HepG2 (cell line): ENCODE measurements around the gene COASY. TPM values are rescaled to one million over a fixed set of nuclear protein-coding genes. Genes with fewer than 3 reads are reported as not detected.
A peak's percentile ranks its signal among the peaks of the same experiment; 100 is the strongest.

Source experiments
- ATF1 ChIP-seq: IDR thresholded peaks from 2 replicates; pipeline ENCODE4 v1.6.1; 2016; ENCODE audit warnings: mild to moderate bottlenecking, control low read depth
- CBX5 ChIP-seq: sonication (generic); formaldehyde crosslinking; IDR thresholded peaks from 2 replicates; pipeline ENCODE4 v1.4.0; 2020; ENCODE audit warnings: missing genetic modification reagents, borderline replicate concordance
- CENPT ChIP-seq: sonication (generic); formaldehyde crosslinking; IDR thresholded peaks from 2 replicates; pipeline ENCODE4 v1.8.0; 2022; ENCODE audit warnings: low read depth, mild to moderate bottlenecking, moderate library complexity, missing genetic modification reagents
- FUBP1 ChIP-seq: sonication (generic); formaldehyde crosslinking; IDR thresholded peaks from 2 replicates; pipeline ENCODE4 v1.5.1; 2020; ENCODE audit warnings: missing genetic modification reagents, mild to moderate bottlenecking, borderline replicate concordance
- MIER2 ChIP-seq: IDR thresholded peaks from 2 replicates; pipeline ENCODE4 v1.6.1; 2016; ENCODE audit warnings: missing biosample characterization, missing genetic modification reagents
- MIXL1 ChIP-seq: IDR thresholded peaks from 2 replicates; pipeline ENCODE4 v1.6.1; 2016
- MTA3 ChIP-seq: sonication (generic); formaldehyde crosslinking; IDR thresholded peaks from 2 replicates; pipeline ENCODE4 v1.4.0; 2020; ENCODE audit warnings: missing genetic modification reagents
- PHB2 ChIP-seq: fragments of 450-650 bp; IDR thresholded peaks from 2 replicates; pipeline ENCODE4 v1.6.1; 2018; ENCODE audit not compliant: partially characterized antibody
- PRDM10 ChIP-seq: sonication (generic); formaldehyde crosslinking; IDR thresholded peaks from 2 replicates; pipeline ENCODE4 v1.4.0; 2020; ENCODE audit warnings: low read depth, missing genetic modification reagents
- RFX3 ChIP-seq: IDR thresholded peaks from 2 replicates; pipeline ENCODE4 v1.6.1; 2016; ENCODE audit warnings: missing biosample characterization, missing genetic modification reagents
- SPEN ChIP-seq: sonication (generic); formaldehyde crosslinking; IDR thresholded peaks from 2 replicates; pipeline ENCODE4 v1.5.1; 2020; ENCODE audit warnings: low read depth, mild to moderate bottlenecking, missing genetic modification reagents
- ZNF10 ChIP-seq: sonication (generic); formaldehyde crosslinking; IDR thresholded peaks from 2 replicates; pipeline ENCODE4 v1.4.0; 2020; ENCODE audit warnings: mild to moderate bottlenecking, low read depth, missing genetic modification reagents, borderline replicate concordance
- ZNF207 ChIP-seq: fragments of 450-650 bp; IDR thresholded peaks from 2 replicates; pipeline ENCODE4 v1.6.1; 2016; ENCODE audit warnings: antibody characterized with exemption, borderline replicate concordance
- ZNF441 ChIP-seq: sonication (generic); formaldehyde crosslinking; IDR thresholded peaks from 2 replicates; pipeline ENCODE4 v1.7.0; 2021; ENCODE audit warnings: missing genetic modification reagents, borderline replicate concordance
- ZNF577 ChIP-seq: sonication (generic); formaldehyde crosslinking; IDR thresholded peaks from 2 replicates; pipeline ENCODE4 v1.4.0; 2020; ENCODE audit warnings: mild to moderate bottlenecking, low read depth, missing genetic modification reagents, borderline replicate concordance
- ZNF614 ChIP-seq: IDR thresholded peaks from 2 replicates; pipeline ENCODE4 v1.6.1; 2018; ENCODE audit warnings: missing biosample characterization, missing genetic modification reagents, inconsistent platforms, borderline replicate concordance
- ZNF644 ChIP-seq: IDR thresholded peaks from 2 replicates; pipeline ENCODE4 v1.6.1; 2016; ENCODE audit warnings: low read depth
- ZNF780A ChIP-seq: sonication (generic); formaldehyde crosslinking; IDR thresholded peaks from 2 replicates; pipeline ENCODE4 v1.8.0; 2022; ENCODE audit warnings: mild to moderate bottlenecking, missing genetic modification reagents, moderate library complexity
- ZNF782 ChIP-seq: sonication (generic); formaldehyde crosslinking; IDR thresholded peaks from 2 replicates; pipeline ENCODE4 v1.4.0; 2020; ENCODE audit warnings: missing genetic modification reagents, mild to moderate bottlenecking, borderline replicate concordance
- polyA plus RNA-seq, 8 experiments: library from polyadenylated mRNA; depleted of rRNA in 3 of 8; stranded (reverse) in 7 of 8; unstranded in 1 of 8; fragments of >200 nt; fragmentation: Illumina TruSeq in 4 of 8; extraction: Trizol in 4 of 8; gene quantifications; 2 replicates each; pipeline versions ENCODE4 v1.2.1 to v1.2.3, GENCODE V29; 2011 to 2016; ENCODE audit warnings: low read depth in 4 of 8, missing spikeins in 1 of 8, mixed read lengths in 1 of 8; ENCODE audit not compliant: insufficient read depth in 1 of 8
- total RNA-seq, 5 experiments: library from RNA; depleted of rRNA; stranded (reverse); fragments of >200 nt; fragmentation: Illumina TruSeq; extraction: Trizol; gene quantifications; 2 replicates each; pipeline ENCODE4 v1.2.3, GENCODE V29; 2016; ENCODE audit warnings: low read depth in 1 of 5
- TF ChIP-seq, protein P1 (sequence below): sonication (generic); formaldehyde crosslinking; IDR thresholded peaks from 2 replicates; pipeline ENCODE4 v1.5.1; 2020; ENCODE audit warnings: missing genetic modification reagents, mild to moderate bottlenecking, borderline replicate concordance
- TF ChIP-seq, protein P2 (sequence below): sonication (generic); formaldehyde crosslinking; IDR thresholded peaks from 2 replicates; pipeline ENCODE4 v1.4.0; 2020; ENCODE audit warnings: mild to moderate bottlenecking, missing genetic modification reagents
- TF ChIP-seq, protein P3 (sequence below): sonication (generic); formaldehyde crosslinking; IDR thresholded peaks from 2 replicates; pipeline ENCODE4 v1.8.0; 2022; ENCODE audit warnings: mild to moderate bottlenecking, missing genetic modification reagents, moderate library complexity

COASY gene
- total and polyA plus RNA-seq, 2 of the 13 experiments (the other 11 are each of a cell fraction or from before 2014, with no cell fraction given) = 90.7 to 125 TPM

DNA sequence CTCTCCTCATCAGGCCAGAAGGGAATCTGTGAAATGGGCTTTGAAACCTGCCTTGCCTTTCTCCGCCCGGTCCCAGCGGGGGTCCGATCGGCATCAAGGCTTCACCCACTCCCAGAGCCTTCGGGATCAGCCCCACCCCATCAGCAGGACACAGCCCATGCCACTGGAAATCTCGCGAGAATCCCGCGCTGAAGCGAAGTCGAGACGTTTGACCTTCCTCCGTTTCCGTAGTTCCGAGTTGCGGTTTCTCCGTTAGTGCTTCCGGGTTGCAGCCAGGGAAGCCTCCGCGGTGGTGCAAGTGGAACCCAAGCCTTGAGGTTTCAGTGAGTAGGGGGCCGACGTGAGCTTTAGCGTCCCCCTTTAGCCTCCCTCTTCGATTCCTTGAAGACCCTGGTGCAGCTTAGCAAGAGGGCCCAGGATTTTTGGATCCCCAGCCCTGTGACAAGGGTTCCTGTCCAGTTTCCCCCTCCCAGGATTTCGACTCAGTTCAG is at the start of gene COASY (continued):
- TF ChIP-seq ZNF577 (no peak; the same call in 1 of the 2 replicates), MIXL1 (CRISPR knock-in tag) (peak; percentile 74), ATF1 (CRISPR knock-in tag) (no peak), FUBP1 (CRISPR knock-in tag) (peak; percentile 94; the same call in 1 of the 2 replicates), ZNF207 (no peak), PRDM10 (peak; percentile 76; the same call in 1 of the 2 replicates), CBX5 (CRISPR knock-in tag) (peak; percentile 51; the same call in 1 of the 2 replicates), RFX3 (CRISPR knock-in tag) (no peak), PHB2 (no peak), ZNF782 (no peak; the same call in 1 of the 2 replicates), CENPT (CRISPR knock-in tag) (no peak), ZNF644 (no peak), MIER2 (CRISPR knock-in tag) (0 out of 2 replicates have a peak, but pooled peaks have one; percentile 75), MTA3 (CRISPR knock-in tag) (no peak), ZNF614 (peak; percentile 60; the same call in 1 of the 2 replicates), ZNF780A (CRISPR knock-in tag) (no peak), ZNF10 (CRISPR knock-in tag) (no peak), SPEN (CRISPR knock-in tag) (peak; percentile 98), ZNF441 (CRISPR knock-in tag) (no peak)
- TF ChIP-seq, protein P1, sequence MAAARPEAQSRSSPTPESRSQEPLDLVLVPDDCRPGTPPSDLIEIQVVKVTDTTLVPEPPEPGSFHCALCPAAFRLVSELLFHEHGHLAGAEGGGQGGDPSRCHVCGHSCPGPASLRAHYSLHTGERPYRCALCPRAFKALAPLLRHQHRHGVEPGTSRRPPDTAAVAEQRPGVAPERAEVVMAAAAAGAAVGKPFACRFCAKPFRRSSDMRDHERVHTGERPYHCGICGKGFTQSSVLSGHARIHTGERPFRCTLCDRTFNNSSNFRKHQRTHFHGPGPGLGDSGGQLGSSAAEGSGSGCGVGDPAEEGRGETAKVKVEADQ (CRISPR knock-in tag) = no peak
- TF ChIP-seq, protein P2, sequence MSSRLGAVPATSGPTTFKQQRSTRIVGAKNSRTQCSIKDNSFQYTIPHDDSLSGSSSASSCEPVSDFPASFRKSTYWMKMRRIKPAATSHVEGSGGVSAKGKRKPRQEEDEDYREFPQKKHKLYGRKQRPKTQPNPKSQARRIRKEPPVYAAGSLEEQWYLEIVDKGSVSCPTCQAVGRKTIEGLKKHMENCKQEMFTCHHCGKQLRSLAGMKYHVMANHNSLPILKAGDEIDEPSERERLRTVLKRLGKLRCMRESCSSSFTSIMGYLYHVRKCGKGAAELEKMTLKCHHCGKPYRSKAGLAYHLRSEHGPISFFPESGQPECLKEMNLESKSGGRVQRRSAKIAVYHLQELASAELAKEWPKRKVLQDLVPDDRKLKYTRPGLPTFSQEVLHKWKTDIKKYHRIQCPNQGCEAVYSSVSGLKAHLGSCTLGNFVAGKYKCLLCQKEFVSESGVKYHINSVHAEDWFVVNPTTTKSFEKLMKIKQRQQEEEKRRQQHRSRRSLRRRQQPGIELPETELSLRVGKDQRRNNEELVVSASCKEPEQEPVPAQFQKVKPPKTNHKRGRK (CRISPR knock-in tag) = no peak
- TF ChIP-seq, protein P3, sequence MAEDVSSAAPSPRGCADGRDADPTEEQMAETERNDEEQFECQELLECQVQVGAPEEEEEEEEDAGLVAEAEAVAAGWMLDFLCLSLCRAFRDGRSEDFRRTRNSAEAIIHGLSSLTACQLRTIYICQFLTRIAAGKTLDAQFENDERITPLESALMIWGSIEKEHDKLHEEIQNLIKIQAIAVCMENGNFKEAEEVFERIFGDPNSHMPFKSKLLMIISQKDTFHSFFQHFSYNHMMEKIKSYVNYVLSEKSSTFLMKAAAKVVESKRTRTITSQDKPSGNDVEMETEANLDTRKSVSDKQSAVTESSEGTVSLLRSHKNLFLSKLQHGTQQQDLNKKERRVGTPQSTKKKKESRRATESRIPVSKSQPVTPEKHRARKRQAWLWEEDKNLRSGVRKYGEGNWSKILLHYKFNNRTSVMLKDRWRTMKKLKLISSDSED (CRISPR knock-in tag) = no peak
